Measurements from ENCODE around the gene TTC23L.

DNA sequence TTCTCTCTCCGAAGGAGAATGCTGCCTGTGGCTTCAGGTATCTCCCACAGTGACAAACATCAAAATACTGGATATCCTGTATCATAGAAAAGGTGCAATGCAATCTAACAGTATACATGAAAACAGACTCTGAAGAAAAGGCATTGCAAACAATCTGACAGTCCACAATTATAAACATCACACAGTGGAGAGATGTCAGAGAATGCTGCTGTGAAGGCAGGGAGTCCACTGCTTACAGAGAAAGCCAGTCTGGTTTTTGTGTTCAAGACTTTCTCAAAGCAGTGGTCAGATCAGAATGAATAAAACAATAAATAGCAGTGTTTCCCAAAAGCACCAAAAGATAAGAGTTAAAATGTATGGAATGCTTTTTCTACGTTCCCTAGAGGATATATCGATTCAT lies 28.7 kb downstream of the TTC23L start:
- TF ChIP-seq, protein P1, sequence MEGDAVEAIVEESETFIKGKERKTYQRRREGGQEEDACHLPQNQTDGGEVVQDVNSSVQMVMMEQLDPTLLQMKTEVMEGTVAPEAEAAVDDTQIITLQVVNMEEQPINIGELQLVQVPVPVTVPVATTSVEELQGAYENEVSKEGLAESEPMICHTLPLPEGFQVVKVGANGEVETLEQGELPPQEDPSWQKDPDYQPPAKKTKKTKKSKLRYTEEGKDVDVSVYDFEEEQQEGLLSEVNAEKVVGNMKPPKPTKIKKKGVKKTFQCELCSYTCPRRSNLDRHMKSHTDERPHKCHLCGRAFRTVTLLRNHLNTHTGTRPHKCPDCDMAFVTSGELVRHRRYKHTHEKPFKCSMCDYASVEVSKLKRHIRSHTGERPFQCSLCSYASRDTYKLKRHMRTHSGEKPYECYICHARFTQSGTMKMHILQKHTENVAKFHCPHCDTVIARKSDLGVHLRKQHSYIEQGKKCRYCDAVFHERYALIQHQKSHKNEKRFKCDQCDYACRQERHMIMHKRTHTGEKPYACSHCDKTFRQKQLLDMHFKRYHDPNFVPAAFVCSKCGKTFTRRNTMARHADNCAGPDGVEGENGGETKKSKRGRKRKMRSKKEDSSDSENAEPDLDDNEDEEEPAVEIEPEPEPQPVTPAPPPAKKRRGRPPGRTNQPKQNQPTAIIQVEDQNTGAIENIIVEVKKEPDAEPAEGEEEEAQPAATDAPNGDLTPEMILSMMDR (conservative IDR thresholded peaks at IDR 0.05; ENCODE audit: low read depth in 2 of 2), result no peak
- TF ChIP-seq JUNB (IDR thresholded peaks at IDR 0.05; ENCODE audit: unreplicated experiment) (no peak), EZH2phosphoT487 (IDR thresholded peaks at IDR 0.05; ENCODE audit: unreplicated experiment) (no peak), CREB1 (CRISPR knock-in tag; IDR thresholded peaks at IDR 0.05; ENCODE audit: low read depth) (no peak), POLR2AphosphoS5 (IDR thresholded peaks at IDR 0.05; ENCODE audit: low read depth) (no peak), EZH2 (IDR thresholded peaks at IDR 0.05; ENCODE audit: low read depth, unreplicated experiment) (no peak)
- TF ChIP-seq, protein P2, sequence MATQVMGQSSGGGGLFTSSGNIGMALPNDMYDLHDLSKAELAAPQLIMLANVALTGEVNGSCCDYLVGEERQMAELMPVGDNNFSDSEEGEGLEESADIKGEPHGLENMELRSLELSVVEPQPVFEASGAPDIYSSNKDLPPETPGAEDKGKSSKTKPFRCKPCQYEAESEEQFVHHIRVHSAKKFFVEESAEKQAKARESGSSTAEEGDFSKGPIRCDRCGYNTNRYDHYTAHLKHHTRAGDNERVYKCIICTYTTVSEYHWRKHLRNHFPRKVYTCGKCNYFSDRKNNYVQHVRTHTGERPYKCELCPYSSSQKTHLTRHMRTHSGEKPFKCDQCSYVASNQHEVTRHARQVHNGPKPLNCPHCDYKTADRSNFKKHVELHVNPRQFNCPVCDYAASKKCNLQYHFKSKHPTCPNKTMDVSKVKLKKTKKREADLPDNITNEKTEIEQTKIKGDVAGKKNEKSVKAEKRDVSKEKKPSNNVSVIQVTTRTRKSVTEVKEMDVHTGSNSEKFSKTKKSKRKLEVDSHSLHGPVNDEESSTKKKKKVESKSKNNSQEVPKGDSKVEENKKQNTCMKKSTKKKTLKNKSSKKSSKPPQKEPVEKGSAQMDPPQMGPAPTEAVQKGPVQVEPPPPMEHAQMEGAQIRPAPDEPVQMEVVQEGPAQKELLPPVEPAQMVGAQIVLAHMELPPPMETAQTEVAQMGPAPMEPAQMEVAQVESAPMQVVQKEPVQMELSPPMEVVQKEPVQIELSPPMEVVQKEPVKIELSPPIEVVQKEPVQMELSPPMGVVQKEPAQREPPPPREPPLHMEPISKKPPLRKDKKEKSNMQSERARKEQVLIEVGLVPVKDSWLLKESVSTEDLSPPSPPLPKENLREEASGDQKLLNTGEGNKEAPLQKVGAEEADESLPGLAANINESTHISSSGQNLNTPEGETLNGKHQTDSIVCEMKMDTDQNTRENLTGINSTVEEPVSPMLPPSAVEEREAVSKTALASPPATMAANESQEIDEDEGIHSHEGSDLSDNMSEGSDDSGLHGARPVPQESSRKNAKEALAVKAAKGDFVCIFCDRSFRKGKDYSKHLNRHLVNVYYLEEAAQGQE (IDR thresholded peaks at IDR 0.05; ENCODE audit: unreplicated experiment), result no peak
- TF ChIP-seq, protein P3, sequence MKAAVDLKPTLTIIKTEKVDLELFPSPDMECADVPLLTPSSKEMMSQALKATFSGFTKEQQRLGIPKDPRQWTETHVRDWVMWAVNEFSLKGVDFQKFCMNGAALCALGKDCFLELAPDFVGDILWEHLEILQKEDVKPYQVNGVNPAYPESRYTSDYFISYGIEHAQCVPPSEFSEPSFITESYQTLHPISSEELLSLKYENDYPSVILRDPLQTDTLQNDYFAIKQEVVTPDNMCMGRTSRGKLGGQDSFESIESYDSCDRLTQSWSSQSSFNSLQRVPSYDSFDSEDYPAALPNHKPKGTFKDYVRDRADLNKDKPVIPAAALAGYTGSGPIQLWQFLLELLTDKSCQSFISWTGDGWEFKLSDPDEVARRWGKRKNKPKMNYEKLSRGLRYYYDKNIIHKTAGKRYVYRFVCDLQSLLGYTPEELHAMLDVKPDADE (IDR thresholded peaks at IDR 0.05), result no peak
